ENCODE results near the gene CHURC1.

The CHURC1 gene

GRCh38 chr14:64914237-64915028 is at the start of gene CHURC1:
Gene CHURC1, plus strand, starts transcription at chr14:64914455. Its CDS starts 41 bp downstream, at chr14:64914496.
- peak within 1 kb of the TSS; percentile 92 for H3K4me3 ChIP-seq (ENCODE audit: low read depth, low read length)
- TF ChIP-seq CTCF (IDR thresholded peaks at IDR 0.05; ENCODE audit: low read depth, low read length): no peak

GRCh38 chr14:64865109-64865508 is 49.1 kb upstream of the CHURC1 start:
- no peak overlapping the region for H3K4me3 ChIP-seq (ENCODE audit: low read depth, low read length)
- TF ChIP-seq CTCF (IDR thresholded peaks at IDR 0.05; ENCODE audit: low read depth, low read length): no peak

GRCh38 chr14:64865992-64866391 is 48.3 kb upstream of the CHURC1 start:
- H3K4me3 ChIP-seq (ENCODE audit: low read depth, low read length): no peak overlapping the region
- TF ChIP-seq CTCF (IDR thresholded peaks at IDR 0.05; ENCODE audit: low read depth, low read length): no peak

- no peak for TF ChIP-seq CTCF (IDR thresholded peaks at IDR 0.05; ENCODE audit: low read depth, low read length)
- no peak overlapping the region for H3K4me3 ChIP-seq (ENCODE audit: low read depth, low read length)
These were observed 47.1 kb upstream of the CHURC1 start for GRCh38 chr14:64867182-64867581.

- no peak overlapping the region for H3K4me3 ChIP-seq (ENCODE audit: low read depth, low read length)
- no peak for TF ChIP-seq CTCF (IDR thresholded peaks at IDR 0.05; ENCODE audit: low read depth, low read length)
These were observed 45.9 kb upstream of the CHURC1 start for GRCh38 chr14:64868379-64868778.

- H3K4me3 ChIP-seq (ENCODE audit: low read depth, low read length): no peak overlapping the region
- TF ChIP-seq CTCF (IDR thresholded peaks at IDR 0.05; ENCODE audit: low read depth, low read length): no peak
These were observed 45.4 kb upstream of the CHURC1 start for GRCh38 chr14:64868841-64869240.

- no peak overlapping the region for H3K4me3 ChIP-seq (ENCODE audit: low read depth, low read length)
- no peak for TF ChIP-seq CTCF (IDR thresholded peaks at IDR 0.05; ENCODE audit: low read depth, low read length)
These were observed 44.1 kb upstream of the CHURC1 start for GRCh38 chr14:64870160-64870559.

All from WI38 (cell line).